Stimulated activated CD4-positive, alpha-beta T cell treated with anti-CD3 and anti-CD28 coated beads, Interleukin-12 subunit alpha, Interleukin-12 subunit beta, amount 100 ng/mL, for 24 hours (primary cell): ENCODE measurements around the gene SNRNP35.
"Not testable (repeated sequence)": the region's sequence is repeated elsewhere in the genome, so short reads cannot be mapped to it uniquely, and the experiment has no call there.

Experiments
- DNase-seq, 2 experiments: peaks; one replicate each; pipeline ENCODE4 v3.0.0-alpha.2; 2020; ENCODE audit warnings: low read depth in 2 of 2

SNRNP35 gene, protein sequence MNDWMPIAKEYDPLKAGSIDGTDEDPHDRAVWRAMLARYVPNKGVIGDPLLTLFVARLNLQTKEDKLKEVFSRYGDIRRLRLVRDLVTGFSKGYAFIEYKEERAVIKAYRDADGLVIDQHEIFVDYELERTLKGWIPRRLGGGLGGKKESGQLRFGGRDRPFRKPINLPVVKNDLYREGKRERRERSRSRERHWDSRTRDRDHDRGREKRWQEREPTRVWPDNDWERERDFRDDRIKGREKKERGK

GRCh38 chr12:123457980-123458779 is at the start of gene SNRNP35:
Gene SNRNP35 (plus strand): TSS chr12:123458139. CDS start chr12:123465541, 7,402 bp downstream.
- DNase-seq = peak; percentile 66 to 74

DNA sequence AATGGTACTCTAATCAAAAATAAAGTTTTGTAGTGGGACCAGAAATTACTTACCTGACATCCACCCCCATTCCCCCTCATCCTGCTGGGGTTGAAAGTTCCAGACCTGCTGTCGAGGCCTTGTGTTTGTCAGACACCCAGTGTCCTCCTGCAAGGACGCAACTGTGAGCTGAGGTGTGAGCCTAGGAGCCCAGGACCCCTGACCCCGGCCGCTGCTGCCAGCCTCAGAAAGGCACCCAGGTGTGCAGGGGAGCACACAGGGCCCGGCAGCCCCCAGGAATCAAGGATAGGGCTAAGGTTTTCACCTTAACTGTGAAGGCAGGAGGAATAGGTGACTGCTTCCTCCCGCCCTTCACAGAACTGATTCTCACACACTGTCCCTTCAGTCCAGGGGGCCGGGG is 49.3 kb upstream of the SNRNP35 start:
- not testable (repeated sequence) for DNase-seq

DNA sequence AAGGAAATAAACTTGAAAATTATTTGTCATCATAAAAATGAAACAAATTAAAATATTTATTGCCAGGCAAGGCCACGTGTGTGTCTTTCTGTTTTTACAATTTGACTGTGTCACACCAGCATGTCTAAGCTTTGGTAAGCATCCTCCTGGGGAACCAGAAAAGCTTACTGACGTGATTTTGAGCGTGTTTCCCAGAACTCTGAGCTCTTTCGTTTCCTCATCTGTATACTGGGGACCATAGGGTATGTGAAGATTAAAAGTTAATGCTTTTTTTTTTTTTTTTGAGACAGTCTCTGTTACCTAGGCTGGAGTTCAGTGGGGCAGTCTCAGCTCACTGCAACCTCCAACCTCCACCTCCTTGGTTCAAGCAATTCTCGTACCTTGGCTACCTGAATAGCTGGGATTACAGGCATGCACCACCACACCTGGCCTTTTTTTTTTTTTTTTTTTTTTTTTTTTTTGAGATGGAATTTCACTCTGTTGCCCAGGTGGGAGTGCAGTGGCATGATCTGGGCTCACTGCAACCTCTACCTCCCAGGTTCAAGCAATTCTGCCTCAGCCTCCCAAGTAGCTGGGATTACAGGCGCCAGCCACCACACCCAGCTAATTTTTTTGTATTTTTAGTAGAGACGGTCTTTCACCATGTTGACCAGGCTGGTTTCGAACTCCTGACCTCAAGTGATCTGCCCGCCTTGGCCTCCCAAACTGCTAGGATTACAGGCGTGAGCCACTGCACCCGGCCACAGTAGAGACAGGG is 48.5 kb upstream of the SNRNP35 start:
- DNase-seq = not testable (repeated sequence)

DNA sequence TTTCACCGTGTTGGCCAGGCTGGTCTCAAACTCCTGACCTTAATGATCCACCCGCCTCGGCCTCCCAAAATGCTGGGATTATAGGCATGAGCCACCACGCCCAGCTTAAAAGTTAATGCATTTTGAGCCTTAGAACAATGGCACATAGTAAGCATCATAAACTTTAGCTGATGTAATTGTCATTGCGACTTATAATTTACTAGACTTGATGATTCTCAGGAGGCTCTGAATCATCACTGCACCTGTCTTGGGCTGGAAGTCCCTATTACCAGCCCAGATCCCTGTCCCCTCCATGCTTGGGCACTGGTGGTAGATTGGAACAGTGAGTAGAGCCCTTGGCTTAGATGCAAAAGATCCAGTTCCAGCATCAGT is 47.9 kb upstream of the SNRNP35 start:
- DNase-seq = no peak

GRCh38 chr12:123421314-123421713 is 36.6 kb upstream of the SNRNP35 start:
- DNase-seq = no peak

DNA sequence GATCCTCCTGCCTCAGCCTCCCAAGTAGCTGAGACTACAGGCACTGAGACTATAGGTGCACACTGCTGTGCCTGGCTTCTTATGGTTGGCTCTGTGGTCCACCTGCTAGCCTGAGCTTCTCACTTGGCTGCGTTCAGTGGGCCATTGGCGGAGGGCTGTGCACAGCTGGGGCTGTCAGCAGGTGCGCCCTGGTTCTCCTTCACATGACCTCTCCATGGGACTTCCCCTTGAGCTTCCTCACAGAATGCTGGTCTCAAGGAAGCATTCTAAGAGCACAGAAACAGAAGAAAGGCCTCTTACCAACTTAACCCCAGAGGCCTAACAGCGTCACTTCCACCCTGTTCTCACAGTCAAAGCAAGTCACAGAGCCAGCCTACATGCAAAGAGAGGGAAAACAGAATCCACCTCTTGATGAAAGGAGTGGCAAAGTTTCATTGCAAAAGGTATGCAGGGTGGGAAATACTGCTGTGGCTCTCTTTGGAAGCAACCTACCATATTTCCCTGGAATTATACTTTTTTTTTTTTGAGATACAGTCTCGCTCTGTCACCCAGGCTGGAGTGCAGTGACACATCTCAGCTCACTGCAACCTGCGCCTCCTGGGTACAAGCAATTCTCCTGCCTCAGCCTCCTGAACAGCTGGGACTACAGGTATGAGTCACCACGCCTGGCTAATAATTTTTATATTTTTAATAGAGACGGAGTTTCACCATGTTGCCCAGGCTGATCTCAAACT is 30.7 kb upstream of the SNRNP35 start:
- no peak for DNase-seq

GRCh38 chr12:123428591-123428990 is 29.3 kb upstream of the SNRNP35 start:
- DNase-seq = no peak

- DNase-seq = not testable (repeated sequence)
Measured at GRCh38 chr12:123429101-123429500, 28.8 kb upstream of the SNRNP35 start.

DNA sequence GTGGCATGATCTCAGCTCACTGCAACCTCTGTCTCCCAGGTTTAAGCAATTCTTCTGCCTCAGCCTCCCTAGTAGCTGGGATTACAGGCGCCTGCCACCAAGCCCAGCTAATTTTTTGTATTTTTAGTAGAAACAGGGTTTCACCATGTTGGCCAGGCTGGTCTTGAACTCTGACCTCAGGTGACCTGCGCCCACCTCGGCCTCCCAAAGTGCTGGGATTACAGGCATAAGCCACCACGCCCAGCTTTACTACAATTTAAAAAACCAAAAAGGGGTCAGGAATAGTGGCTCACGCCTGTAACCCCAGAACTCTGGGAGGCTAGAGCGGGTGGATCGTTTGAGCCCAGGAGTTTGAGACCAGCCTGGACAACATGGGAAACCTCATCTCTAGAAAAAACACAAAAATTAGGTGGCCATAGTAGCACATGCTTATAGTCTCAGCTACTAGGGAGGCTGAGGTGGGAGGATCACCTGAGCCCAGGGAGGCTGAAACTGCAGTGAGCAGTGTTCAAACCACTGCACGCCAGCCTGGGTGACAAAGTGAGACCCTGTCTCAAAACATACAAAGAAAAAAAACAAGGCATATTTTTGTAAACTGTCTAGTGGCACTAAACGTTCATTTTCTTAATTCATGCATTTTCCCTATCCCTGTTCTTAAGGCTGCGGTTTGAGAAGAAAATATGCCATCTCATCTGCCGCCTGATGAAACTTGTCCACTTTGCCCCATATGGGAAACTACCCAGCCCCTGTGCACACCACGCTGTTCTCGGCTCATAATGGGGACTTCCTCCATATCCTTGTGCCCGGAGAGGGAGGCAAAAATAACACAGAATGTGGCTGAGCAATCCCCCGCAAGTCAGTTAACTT is 25.8 kb upstream of the SNRNP35 start:
- DNase-seq = not testable (repeated sequence)

GRCh38 chr12:123433615-123434014 is 24.3 kb upstream of the SNRNP35 start:
- no peak for DNase-seq

DNA sequence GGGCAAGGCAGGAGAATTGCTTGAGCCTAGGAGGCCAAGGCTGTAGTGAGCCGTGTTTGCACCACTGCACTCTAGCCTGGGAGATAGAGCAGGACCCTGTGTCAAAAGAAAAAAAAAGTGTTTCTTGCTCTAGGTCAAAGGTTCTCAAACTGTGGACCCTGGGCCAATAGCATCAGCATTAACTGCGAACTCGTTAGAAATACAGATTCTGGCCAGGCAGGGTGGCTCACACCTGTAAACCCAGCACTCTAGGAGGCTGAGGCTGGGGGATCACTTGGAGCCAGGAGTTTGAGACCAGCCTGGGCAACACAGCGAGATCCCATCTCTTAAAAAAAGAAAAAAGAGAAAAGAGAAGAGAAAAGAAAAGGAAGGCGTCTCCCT is 22.3 kb upstream of the SNRNP35 start:
- no peak for DNase-seq

GRCh38 chr12:123436017-123436964 is 21.6 kb upstream of the SNRNP35 start, which contains the start of gene RILPL2:
Gene RILPL2 (minus strand): TSS chr12:123436684. CDS start chr12:123436420, 264 bp downstream.
- peak; percentile 82 to 95 for DNase-seq

- no peak for DNase-seq
Measured at GRCh38 chr12:123441523-123442164, 16.3 kb upstream of the SNRNP35 start.

GRCh38 chr12:123442774-123443173 is 15.2 kb upstream of the SNRNP35 start:
- no peak for DNase-seq

- no peak for DNase-seq
Measured at GRCh38 chr12:123444092-123445026, 13.6 kb upstream of the SNRNP35 start.

DNA sequence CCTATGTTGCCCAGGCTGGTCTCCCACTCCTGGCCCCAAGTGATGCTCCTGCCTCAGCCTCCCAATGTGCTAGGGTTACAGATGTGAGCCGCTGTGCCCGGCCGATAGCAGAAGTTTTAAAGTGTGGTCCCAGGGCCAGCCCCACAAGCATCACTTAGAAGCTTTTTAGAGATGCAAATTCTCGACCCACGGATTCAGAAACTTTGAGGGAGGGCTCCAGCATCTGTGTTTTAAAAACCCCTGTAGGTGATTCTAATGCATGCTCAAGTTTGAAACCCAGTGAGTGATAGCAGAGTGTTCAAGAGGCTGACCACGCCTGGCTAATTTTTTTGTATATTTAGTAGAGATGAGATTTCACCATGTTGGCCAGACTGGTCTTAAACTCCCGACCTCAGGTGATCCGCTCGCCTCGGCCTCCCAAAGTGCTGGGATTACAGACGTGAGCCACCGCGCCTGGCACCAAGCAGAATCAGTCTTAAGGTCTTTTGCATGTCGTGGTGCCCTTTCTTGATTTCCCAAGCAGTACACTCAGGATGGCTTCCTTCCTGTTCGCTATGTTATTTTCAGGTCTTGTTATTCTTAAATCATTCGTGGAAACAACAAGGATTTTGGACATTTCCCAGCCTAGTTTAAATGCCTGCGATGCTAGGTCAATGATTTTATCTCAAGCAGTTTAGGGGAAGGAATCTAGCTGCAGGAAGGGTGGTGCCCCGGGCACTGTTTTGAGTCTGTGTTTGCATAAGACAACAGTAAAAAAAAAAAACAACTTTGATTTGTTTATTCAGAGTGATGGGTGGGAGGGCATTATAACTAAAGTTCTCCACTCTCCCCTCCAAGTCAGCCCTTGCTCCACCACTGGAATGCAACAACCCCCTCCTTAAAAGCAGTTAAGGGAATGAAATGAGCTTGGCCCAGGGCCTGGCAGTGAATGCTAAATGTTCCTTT is 12.3 kb upstream of the SNRNP35 start:
- DNase-seq = no peak

- DNase-seq = no peak
Measured at GRCh38 chr12:123446333-123446713, 11.6 kb upstream of the SNRNP35 start.
